Superior temporal gyrus (tissue), 1 donor: ENCODE results near the gene PARD6G.
"Not testable (repeated sequence)": the region's sequence is repeated elsewhere in the genome, so short reads cannot be mapped to it uniquely, and the experiment has no call there.

ENCODE experiments used
- DNase-seq: peaks from one replicate; pipeline ENCODE4 v3.0.0-alpha.2; 2016; ENCODE audit errors: extremely low spot score

Gene PARD6G

DNA sequence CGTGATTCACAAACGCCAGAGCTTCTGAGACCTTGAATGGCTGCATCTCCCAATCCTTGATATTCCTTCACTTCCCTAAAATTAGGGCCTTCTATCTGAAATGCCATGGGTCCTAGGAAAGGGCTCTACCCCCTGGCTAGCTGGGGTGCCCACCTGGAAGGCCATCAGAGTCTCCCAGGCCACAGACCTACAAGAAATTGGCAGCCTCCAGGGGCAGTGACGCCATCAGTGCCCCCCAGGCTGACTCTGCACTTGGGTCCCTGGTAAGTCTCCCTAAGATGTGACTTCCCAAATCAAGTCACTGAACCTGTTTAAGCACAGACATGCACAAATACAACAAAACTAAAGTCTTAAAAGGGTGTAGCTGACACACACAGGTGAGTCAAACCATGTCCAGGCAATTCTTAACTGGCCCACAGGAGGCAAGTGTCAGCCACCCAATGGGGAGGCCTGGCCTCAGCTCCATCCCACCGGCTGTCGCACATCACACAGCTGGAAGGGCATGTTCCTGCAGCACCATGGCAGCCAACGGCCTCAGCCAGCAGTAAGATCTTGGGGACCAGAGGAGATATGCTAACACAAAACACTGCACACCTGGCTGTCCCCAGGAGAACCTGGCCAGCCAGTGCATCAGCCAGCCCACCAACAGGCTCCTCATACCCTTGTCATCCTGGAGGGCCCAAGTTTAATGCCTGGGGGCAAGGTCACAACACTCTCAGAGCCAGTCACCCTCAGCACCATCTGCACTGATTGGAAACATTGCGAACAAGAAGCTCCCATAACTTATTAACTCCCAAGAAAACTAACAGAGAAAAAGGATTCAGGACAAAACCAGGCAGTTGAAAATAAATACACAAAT lies 5.2 kb downstream of the PARD6G start:
- DNase-seq, result no peak

DNA sequence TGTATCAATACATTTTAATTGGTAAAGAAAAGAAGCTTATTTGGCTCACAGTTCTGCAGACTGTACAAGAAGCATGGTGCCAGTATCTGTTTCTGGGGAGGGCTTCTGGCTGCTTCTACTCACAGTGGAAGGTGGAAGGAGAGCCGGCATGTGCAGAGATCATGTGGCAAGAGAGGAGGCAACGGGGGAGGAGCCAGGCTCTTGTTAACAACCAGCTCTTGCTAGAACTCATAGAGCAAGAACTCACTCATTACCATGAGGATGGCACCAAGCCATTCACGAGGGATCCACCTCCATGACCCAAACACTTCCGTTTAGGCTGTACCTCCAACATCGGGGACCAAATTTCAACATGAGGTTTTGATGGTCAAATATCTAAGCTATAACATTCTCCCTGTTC lies 7.5 kb downstream of the PARD6G start:
- no peak for DNase-seq

DNA sequence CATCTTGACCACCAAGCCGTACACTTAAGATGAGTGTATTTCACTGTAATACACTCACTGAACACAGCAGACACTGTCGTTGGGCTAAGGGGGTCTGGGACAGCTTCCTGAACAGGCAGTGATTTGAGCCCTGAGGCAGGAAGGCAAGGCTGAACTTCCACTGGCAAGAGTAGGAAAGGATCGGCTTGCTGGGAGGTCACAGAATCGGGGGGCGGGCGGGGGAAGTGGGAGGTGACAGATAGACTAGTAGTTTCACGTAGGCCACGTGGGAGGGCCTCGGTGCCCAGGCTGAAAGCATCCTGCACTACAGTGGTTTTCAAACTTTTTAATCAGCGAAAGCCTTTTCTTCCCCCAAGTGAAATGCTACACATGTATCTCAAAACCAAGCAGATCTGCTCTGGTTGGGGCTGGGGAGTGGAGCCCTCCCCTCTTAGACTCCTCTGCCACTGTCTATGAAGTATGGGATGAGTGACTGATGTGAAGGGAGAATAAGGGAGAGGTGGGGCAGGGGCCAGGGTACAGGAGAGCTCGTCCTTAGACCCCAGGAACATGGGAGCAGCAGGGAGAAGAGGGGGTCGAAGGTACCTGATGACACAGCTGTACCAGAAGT lies 8.6 kb downstream of the PARD6G start:
- no peak for DNase-seq

DNA sequence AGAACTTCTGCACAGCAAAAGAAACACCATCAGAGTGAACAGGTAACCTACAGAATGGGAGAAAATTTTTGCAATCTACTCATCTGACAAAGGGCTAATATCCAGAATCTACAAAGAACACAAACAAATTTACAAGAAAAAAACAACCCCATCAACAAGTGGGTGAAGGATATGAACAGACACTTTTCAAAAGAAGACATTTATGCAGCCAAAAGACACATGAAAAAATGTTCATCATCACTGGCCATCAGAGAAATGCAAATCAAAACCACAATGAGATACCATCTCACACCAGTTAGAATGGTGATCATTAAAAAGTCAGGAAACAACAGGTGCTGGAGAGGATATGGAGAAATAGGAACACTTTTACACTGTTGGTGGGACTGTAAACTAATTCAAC lies 9.8 kb downstream of the PARD6G start:
- DNase-seq, result not testable (repeated sequence)

DNA sequence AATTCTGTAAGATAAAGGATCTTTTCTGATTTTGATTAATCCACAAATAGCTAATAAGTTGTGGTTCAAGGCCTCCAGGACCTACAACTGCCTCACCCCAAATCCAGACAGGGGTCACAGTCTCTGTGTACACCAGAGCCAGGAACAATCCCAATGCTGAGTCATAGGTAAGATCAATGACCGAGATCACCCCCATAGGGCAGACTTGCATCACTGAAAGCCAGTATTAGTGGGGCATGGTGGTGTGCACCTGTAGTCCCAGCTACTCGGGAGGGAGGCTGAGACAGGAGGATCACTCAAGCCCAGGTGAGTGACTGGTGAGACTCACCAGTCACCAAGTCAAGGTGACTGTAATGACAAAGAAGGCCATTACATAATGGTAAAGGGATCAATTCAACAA lies 12.9 kb downstream of the PARD6G start:
- DNase-seq, result no peak

DNA sequence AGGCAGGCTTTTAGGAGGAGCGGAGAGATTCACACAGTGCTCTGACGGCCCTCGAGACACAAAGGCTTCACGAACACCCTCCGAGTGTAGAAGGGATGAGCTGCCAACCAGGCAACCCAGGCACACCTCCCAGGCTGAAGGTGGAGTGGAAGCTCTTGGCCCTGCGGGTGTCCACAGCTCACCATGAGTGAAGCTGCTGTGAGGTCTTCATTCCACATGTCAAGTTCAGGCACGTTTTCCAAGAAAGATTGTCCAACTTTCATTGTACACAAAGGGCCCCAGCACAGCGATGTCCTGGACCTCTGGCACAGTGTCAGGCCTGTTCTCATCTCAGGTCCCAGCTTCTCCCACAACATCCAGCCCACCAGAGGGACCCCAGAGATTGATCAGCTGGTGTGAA lies 13.4 kb downstream of the PARD6G start:
- no peak for DNase-seq

DNA sequence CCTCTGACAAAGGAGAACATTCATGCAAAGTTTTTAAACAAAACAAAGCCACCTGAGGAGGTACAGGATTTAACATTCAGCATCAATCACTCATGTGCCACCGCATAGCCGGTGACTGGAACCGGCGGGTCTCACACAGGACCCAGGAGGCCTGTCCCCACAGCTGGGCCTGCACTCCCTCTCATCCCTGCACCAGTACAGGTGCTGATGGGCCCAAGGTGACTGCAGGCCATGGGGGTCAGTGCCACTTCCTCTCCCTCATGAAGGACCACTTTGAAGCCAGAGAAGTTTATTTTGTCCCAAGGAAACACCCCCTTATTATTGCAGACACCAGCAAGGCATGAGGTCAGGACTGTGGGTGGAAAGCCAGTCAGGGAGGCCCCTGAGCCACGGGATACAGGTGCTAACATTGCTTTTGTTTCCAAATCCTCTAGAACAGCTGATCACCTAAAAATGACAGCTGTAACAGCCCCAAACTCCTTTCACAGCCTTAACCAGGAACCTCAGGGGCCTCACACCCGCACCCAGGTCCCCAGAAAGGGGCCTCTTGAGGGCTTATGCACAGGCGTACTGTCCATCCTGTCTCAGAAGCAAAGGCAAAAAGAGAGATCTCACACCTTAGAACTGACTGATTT lies 14.0 kb downstream of the PARD6G start:
- DNase-seq, result no peak

DNA sequence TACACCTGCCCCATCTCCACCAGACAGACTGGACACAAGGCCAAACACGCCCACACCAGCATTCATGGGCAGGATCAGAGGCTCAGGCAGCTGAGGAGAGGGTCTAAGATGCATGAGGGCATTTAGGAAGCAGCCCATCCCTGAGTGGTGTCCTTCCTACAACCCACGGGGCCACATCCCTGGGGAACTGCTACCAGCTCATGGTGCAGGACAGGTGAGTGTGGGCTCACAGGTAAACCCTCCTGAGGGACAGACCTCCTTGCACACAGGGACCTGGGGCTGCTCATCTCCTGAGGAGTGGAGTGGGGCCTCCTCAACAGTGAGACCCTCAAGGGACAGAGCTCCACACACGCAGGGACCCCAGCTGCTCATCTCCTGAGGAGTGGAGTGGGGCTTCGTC lies 14.6 kb downstream of the PARD6G start:
- no peak for DNase-seq

DNA sequence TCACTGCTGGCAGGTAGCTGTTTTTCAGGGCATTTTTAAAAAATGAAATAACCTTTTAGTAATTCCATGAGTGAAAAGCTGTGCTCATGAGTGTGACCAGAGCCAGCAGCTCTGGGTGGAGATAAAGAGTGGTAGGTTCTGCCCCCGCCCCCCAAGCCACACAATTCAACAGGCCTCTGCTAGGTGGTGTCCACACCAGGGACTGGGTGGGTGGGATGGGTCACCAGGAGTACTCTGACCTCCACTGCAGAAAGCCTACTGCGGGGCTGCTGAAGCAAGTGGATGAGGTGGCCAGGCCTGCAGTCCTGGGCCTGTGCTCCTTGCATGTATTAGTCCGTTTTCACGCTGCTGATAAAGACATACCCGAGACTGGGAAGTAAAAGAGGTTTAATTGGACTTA lies 15.3 kb downstream of the PARD6G start:
- DNase-seq, result no peak

DNA sequence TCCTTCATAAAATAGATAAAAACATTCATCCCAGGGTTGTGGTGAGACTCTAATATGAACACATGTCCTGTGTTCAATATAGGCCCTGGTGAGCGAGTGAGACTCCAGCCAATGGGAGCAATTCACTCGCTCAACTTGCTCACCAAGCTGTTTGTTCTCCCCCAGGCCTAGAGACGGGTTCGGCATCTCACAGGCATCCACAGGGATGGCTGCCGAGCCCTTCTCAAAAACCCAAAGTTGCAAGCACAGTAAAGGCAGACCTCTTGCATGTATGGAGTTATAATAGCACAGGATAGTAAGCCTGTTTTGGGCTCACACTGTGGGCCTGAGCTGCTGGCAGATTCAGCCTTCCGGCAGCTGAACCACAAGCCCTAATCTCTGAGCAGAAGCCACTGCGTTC lies 15.7 kb downstream of the PARD6G start:
- no peak for DNase-seq

DNA sequence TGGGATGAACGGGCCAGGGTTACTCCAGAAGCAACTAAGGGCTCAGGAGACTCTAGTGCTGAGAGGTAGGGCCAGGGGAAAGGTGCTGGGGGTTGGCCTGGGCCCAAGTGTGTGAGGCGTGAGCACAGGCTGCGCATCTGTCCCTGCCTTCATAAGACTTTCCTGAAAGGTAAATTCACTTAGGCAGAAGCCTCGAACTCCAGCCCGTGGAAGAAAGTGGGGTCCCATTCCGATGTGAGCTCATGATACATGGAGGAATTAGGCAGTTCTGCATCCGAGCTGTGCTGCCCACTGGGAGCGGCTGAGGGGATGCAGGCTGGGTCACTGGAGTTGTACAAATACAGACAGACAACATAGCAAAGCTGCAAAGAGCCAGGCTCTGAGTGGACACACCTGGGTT lies 16.2 kb downstream of the PARD6G start:
- no peak for DNase-seq

DNA sequence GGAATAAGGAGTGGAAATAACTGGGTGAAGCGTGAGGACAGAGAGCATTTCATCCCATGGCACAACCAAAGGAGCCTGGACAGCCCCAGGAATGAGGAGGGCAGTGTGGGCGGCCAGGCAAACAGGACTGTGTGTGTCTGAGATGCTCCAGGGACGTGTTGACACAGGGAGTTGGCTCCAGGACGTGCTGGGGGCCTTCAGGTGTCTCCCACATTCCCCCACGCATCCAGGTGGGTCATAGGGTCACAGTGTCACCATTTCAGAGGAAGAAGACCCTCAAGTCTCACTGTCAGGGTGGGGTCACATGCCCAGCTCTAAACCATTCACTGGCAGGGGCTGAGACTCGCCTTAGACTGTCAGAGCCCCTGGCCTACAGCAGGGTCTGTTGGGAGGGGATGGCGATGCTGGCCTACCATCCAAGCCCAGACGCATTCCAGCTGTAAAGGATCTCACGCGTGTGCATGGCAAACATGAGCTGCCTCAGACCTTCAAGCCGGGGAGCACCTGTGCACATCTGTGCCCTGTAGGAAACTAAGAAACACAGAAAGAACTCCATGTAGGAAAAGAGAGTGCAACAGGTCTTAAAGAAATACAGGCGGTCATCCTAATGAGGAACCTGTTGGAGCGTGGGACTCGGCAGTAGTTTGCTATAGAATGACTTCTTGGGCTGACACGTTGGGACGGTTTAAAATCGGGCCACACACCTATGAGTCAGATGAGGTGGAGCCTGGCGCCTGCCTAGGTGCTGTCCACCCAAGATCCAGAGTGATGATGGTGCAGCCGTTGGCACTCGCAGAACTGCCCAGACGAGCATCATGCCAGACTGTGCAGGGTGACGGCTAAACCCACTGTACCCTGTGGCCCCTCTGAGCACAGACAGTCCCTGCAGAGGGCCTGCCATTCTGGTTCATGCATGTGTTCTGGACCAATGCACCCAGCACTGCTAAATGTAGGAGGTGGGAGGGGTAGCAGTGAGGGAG lies 17.3 kb downstream of the PARD6G start:
- DNase-seq, result no peak

DNA sequence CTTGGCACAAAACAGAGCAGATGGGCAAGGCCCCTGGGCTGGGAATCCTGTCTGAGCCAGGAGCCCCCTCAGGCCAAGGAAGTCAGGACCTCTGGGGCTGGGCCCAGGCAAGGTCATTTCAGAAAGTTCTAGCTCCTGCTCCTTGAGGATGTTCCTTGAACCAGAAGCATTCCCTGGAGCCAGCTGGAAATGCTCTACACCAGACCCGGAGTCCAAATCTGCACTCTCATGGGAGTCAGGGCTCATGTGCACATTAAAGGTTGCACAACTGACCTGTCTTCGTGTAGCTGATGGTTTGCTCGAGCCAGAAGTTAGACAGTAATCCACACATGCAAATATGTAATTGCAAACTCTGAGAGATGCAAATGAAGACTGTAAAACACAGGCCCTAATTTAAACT lies 18.0 kb downstream of the PARD6G start:
- DNase-seq, result no peak

DNA sequence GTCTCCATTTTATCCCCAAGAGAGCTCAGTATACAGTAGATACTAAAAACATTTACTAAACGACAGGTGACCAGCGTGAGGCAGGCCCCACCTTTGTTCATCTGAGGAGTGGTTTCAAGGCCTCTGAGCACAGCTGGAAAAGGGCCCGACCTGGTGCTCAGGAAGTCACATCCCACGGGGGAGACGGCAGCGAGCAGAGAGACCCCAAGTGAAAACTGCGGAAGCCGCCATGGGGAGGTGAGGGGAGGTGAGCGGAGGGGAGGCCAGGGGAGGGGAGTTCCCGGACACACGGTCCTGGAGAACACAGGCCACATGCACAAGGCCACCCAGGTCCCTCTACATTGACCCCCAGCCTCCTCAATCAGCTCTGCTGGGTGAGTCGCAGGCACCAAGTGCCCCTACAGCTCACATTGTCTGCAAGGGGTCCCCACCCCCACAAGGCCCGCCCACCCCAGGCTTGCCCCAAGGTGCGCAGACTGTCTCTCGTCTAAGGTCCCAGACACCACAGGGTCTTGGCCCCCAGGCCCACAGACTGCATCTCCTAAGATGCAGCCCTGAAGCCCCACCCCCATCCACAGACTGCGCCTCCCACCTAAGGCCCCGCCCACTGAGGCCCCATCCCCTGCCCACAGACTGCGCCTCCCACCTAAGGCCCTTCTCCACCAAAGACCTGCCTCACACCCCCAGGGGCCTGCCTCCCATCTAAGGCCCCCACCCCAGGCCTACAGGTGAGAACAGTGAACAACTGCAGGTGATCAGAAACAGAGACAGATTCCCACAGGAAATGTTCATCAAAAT lies 19.1 kb downstream of the PARD6G start:
- no peak for DNase-seq

DNA sequence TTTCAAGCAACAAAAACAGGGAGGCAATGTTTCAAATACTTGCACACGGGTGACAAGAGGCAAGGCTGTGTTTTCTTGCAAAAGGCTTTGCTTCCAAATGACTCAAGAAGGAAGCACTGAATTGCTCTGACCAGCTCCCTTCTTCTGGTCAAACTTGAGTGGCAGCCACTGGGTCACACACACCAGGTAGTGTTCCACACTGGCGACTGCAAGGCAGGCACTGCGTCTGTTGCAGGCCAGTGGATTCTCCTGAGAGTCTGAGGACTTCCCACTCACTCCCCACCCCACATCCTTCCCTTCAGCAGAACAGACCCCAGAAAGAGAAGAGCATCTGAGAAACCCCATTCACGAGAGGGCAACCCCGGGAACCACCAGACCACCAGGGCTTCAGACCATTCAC lies 19.8 kb downstream of the PARD6G start:
- no peak for DNase-seq

DNA sequence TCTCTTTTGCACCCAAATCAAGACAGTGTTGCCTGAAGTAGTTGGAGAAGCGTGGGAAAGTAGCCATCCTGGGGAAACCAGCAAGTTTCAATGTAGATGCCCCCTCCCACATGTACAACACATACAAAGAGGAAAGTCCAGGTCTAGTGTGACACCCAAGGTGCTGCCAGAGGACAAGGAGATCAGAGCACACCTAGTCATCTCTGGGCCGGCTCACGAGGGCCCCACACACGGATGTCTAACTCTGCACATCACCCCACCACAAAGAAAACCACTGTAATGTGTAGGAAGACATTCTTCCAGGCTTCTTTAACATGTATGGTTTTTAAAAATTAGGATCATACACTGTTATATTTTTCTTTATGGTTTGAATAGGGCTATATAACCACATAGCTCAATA lies 21.6 kb downstream of the PARD6G start:
- no peak for DNase-seq

DNA sequence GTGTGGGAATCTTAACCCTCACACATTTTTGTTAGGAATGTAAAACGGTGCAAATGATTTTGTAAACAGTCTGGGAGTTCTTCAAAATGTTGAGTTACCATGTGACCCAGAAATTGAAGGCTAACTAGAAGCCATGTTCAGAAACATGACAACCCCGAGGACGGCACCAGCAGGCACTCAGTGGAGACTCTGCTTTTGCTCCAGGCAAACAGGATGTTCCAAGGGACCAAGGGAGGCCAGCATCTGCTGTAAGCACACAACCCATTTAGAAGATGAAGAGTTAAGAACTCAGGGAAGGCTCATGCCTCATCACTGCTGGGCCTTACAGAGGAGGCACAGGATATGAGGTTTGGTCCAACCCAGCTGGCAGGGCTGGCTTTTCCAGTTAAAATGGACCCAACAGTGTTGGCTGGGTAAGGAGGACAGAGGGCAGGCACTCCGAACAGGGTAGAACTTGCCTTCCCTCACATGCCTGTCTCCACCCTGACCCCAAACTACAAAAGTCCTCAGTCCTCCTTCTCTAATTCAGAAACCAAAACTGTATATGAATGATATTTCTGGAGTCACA lies 23.6 kb downstream of the PARD6G start:
- no peak for DNase-seq

DNA sequence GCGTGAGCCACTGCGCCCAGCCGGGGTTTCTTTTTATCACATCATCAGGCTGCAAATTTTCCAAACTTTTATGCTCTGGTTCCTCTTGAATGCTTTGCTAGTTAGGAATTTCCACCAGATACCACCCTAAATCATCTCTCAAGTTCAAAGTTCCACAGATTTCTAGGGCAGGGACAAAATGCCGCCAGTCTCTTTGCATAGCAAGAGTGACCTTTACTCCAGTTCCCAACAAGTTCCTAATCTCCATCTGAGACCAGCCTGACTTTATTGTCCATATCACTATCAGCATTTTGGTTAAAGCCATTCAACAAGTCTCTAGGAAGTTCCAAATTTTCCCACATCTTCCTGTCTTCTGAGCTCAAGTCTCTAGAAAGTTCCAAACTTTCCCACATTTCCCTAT lies 27.8 kb downstream of the PARD6G start:
- DNase-seq, result not testable (repeated sequence)

DNA sequence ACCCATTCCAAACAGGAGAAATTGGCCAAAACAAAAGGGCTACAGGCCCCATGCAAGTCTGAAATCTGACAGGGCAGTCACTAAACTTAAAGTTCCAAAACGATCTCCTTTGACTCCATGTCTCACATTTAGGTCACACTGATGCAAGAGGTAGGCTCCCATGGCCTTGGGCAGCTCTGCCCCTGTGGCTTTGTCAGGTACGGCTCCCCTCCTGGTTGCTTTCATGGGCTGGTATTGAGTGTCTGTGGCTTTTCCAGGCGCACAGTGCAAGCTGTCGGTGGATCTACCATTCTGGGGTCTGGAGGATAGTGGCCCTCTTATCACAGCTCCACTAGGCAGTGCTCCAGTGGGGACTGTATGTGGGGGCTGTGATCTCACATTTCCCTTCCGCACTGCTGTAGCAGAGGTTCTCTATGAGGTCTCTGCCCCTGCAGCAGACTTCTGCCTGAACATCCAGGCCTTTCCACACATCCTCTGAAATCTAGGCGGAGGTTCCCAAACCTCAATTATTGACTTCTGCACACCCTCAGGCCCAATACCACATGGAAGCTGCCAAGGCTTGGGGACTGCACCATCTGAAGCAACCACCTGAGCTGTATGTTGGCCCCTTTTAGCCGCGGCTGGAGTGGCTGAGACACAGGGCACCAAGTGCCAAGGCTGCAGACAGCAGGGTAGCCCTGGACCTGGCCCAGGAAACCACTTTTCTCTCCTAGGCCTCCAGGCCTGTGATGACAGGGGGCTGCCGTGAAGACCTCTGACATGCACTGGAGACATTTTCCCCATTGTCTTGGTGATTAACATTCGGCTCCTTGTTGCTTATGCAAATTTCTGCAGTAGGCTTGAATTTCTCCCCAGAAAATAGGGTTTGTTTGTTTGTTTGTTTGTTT lies 28.7 kb downstream of the PARD6G start:
- no peak for DNase-seq

DNA sequence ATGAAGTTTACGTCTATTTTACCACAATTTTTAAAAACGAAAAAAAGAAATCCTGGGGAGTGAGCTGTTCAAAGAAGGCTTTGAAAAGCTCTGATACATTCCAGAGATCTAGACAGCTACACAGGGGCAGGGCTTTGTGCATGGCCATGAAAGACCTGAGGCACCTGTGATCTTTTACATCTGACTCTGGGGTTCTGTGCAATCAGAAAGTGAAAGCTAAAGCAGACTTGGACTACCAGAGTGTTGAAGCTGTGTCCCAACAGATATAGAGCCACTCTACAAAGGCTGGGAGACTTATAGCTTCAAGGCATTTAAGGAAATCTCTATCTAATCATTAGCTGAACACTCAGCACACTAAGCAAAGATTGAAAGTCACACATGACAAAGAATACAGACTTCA lies 34.1 kb downstream of the PARD6G start:
- no peak for DNase-seq
